SK-N-SH (cell line): ENCODE measurements around the gene ZBED1.

Source experiments
- FOXJ3 ChIP-seq: sonication (generic); formaldehyde crosslinking; IDR thresholded peaks from 2 replicates; pipeline ENCODE4 v1.5.1; 2020; ENCODE audit warnings: mild to moderate bottlenecking, missing genetic modification reagents
- PBX3 ChIP-seq: IDR thresholded peaks from 2 replicates; pipeline ENCODE4; 2012
- POLR2AphosphoS5 ChIP-seq: IDR thresholded peaks from 2 replicates; pipeline ENCODE4 v1.6.1; 2012; ENCODE audit warnings: low read depth, low read length
- RAD21 ChIP-seq: IDR thresholded peaks from 2 replicates; pipeline ENCODE4 v1.6.1; 2012; ENCODE audit warnings: mild to moderate bottlenecking, low read length
- REST ChIP-seq: IDR thresholded peaks from 2 replicates; pipeline ENCODE4 v1.6.1; 2012; ENCODE audit warnings: mild to moderate bottlenecking, low read depth, low read length, moderate library complexity
- RFX5 ChIP-seq: IDR thresholded peaks from 2 replicates; pipeline ENCODE4 v1.6.1; 2012; ENCODE audit warnings: mild to moderate bottlenecking, improper control_type of control experiment, low read length
- SIN3A ChIP-seq: IDR thresholded peaks from 2 replicates; pipeline ENCODE4 v1.6.1; 2012; ENCODE audit warnings: low read depth, mild to moderate bottlenecking, low read length, moderate library complexity, borderline replicate concordance
- TCF12 ChIP-seq: IDR thresholded peaks from 2 replicates; pipeline ENCODE4 v1.4.0; 2012
- YY1 ChIP-seq: IDR thresholded peaks from 2 replicates; pipeline ENCODE4 v1.4.0; 2012; ENCODE audit warnings: low read depth, mild to moderate bottlenecking
- TF ChIP-seq, protein P1 (sequence below): fragments of 200-600 bp; sonication (generic); IDR thresholded peaks from 2 replicates; pipeline ENCODE4 v1.6.1; 2017; ENCODE audit warnings: antibody characterized with exemption, mild to moderate bottlenecking, moderate library complexity
- TF ChIP-seq, protein P2 (sequence below): IDR thresholded peaks from 2 replicates; pipeline ENCODE4 v1.4.0; 2012; ENCODE audit warnings: low read depth, borderline replicate concordance

DNA sequence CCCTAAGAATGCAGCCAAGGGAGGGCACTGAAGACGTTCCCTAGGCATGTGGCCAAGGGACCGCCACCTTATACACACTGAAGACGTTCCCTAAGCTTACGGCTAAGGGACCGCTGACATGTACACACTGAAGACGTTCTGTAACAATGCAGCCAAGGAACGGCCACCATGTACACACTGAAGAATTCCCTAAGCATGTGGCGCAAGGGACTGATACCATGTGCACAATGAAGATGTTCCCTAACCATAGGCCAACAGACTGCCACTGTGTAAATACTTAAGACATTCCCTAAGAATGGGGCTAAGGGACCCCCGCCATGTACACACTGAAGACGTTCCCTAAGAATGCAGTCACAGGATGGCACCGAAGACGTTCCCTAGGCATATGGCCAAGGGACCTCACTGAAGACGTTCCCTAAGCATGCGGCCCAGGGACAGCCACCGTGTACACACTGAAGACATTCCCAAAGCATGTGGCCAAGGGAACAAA is 36.1 kb downstream of the ZBED1 start:
- TF ChIP-seq, protein P1, sequence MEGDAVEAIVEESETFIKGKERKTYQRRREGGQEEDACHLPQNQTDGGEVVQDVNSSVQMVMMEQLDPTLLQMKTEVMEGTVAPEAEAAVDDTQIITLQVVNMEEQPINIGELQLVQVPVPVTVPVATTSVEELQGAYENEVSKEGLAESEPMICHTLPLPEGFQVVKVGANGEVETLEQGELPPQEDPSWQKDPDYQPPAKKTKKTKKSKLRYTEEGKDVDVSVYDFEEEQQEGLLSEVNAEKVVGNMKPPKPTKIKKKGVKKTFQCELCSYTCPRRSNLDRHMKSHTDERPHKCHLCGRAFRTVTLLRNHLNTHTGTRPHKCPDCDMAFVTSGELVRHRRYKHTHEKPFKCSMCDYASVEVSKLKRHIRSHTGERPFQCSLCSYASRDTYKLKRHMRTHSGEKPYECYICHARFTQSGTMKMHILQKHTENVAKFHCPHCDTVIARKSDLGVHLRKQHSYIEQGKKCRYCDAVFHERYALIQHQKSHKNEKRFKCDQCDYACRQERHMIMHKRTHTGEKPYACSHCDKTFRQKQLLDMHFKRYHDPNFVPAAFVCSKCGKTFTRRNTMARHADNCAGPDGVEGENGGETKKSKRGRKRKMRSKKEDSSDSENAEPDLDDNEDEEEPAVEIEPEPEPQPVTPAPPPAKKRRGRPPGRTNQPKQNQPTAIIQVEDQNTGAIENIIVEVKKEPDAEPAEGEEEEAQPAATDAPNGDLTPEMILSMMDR = no peak
- TF ChIP-seq RFX5 (no peak), YY1 (no peak), TCF12 (no peak), SIN3A (no peak), REST (no peak), PBX3 (no peak), RAD21 (no peak), POLR2AphosphoS5 (no peak), FOXJ3 (CRISPR knock-in tag) (no peak)
- TF ChIP-seq, protein P2, sequence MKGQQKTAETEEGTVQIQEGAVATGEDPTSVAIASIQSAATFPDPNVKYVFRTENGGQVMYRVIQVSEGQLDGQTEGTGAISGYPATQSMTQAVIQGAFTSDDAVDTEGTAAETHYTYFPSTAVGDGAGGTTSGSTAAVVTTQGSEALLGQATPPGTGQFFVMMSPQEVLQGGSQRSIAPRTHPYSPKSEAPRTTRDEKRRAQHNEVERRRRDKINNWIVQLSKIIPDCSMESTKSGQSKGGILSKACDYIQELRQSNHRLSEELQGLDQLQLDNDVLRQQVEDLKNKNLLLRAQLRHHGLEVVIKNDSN = no peak
